Naive B cell (primary cell): ENCODE data around the gene PIGQ. TPM values are rescaled to one million over a fixed set of nuclear protein-coding genes. Genes with fewer than 3 reads are reported as not detected.

Experiments
- ATAC-seq, 2 donors: fragments of 150-1000 bp; cut with Tn5 transposase; 2 replicates each; pipeline ENCODE4 v1.10.0; 2021; ENCODE audit warnings: low read depth in 2 of 2, mild to moderate bottlenecking in 2 of 2, moderate library complexity in 2 of 2
- DNase-seq: peaks from one replicate; pipeline ENCODE4 v3.0.0; 2022
- H3K27ac Mint-ChIP-seq, 6 donors: one replicate each; pipeline ENCODE4 v1.8.0; 2020 to 2022; ENCODE audit warnings: mild to moderate bottlenecking in 6 of 6, mixed read lengths in 6 of 6, moderate library complexity in 5 of 6, inconsistent platforms in 2 of 6
- H3K27me3 Mint-ChIP-seq, 3 donors: one replicate each; pipeline ENCODE4 v1.8.0; 2021 to 2022; ENCODE audit warnings: mixed read lengths in 3 of 3, mild to moderate bottlenecking in 1 of 3
- H3K36me3 Mint-ChIP-seq, 2 donors: one replicate each; pipeline ENCODE4 v1.8.0; 2020 to 2022; ENCODE audit warnings: mixed read lengths in 2 of 2, inconsistent platforms in 1 of 2, mild to moderate bottlenecking in 1 of 2
- H3K4me1 Mint-ChIP-seq, 3 donors: one replicate each; pipeline ENCODE4 v1.8.0; 2020 to 2022; ENCODE audit warnings: mixed read lengths in 3 of 3, inconsistent platforms in 1 of 3, mild to moderate bottlenecking in 1 of 3, moderate library complexity in 1 of 3
- H3K4me3 Mint-ChIP-seq, 8 donors: one replicate each; pipeline ENCODE4 v1.8.0; 2020 to 2022; ENCODE audit warnings: mild to moderate bottlenecking in 8 of 8, mixed read lengths in 8 of 8, moderate library complexity in 8 of 8, inconsistent platforms in 2 of 8
- H3K9me3 Mint-ChIP-seq, 7 donors: one replicate each; pipeline ENCODE4 v1.8.0; 2020 to 2022; ENCODE audit warnings: mixed read lengths in 7 of 7, mild to moderate bottlenecking in 5 of 7, inconsistent platforms in 2 of 7, moderate library complexity in 1 of 7
- polyA plus RNA-seq, 6 donors: library from polyadenylated mRNA; unstranded; fragments of 300-500 nt; fragmentation: Illumina TruSeq; gene quantifications; one replicate each; pipeline ENCODE4 v1.2.3, GENCODE V29; 2021; ENCODE audit warnings: low read depth in 6 of 6

Gene PIGQ
- polyA plus RNA-seq, 6 donors from 2014 or later: 4.5 to 22.2 (median 12.7) TPM

- peak overlapping the region in 3 of 6 donors; percentile 54 to 89 (median 78) for H3K27ac Mint-ChIP-seq
- no peaks in the 10 kb centered on the region for H3K9me3 Mint-ChIP-seq
- no peaks in the 10 kb centered on the region for H3K36me3 Mint-ChIP-seq
- peak in 1 of 2 donors; percentile 2 for ATAC-seq
- peak overlapping the region; percentile 79 to 94 (median 88) for H3K4me3 Mint-ChIP-seq
- peaks cover 13 to 35% (median 24%) of the 10 kb centered on the region in 3 donors for H3K4me1 Mint-ChIP-seq
- no peaks in the 10 kb centered on the region for H3K27me3 Mint-ChIP-seq
- DNase-seq: peak; percentile 16
Measured at GRCh38 chr16:528111-529011, 41.4 kb upstream of the PIGQ start.

GRCh38 chr16:529012-529575 is 40.7 kb upstream of the PIGQ start:
- no peaks in the 10 kb centered on the region for H3K27me3 Mint-ChIP-seq
- ATAC-seq: no peak
- H3K9me3 Mint-ChIP-seq: no peaks in the 10 kb centered on the region
- no peak for DNase-seq
- H3K4me3 Mint-ChIP-seq: peak overlapping the region; percentile 79 to 94 (median 88)
- no peaks in the 10 kb centered on the region for H3K36me3 Mint-ChIP-seq
- H3K4me1 Mint-ChIP-seq: peaks cover 13 to 35% (median 24%) of the 10 kb centered on the region in 3 donors
- peak overlapping the region in 4 of 6 donors; percentile 38 to 89 (median 66) for H3K27ac Mint-ChIP-seq

GRCh38 chr16:530111-530817 is 39.5 kb upstream of the PIGQ start:
- Mint-ChIP-seq H3K27ac (no peak overlapping the region), H3K36me3 (no peaks in the 10 kb centered on the region), H3K4me3 (peak overlapping the region in 7 of 8 donors; percentile 31 to 73 (median 66)), H3K27me3 (no peaks in the 10 kb centered on the region), H3K9me3 (no peaks in the 10 kb centered on the region), H3K4me1 (peaks cover 13 to 34% (median 23%) of the 10 kb centered on the region in 3 donors)
- DNase-seq: no peak
- no peak for ATAC-seq

- no peaks in the 10 kb centered on the region for H3K36me3 Mint-ChIP-seq
- H3K27me3 Mint-ChIP-seq: no peaks in the 10 kb centered on the region
- H3K4me1 Mint-ChIP-seq: peaks cover 8 to 22% (median 13%) of the 10 kb centered on the region in 3 donors
- H3K4me3 Mint-ChIP-seq: no peak overlapping the region
- no peaks in the 10 kb centered on the region for H3K9me3 Mint-ChIP-seq
- H3K27ac Mint-ChIP-seq: peak overlapping the region in 1 of 6 donors; percentile 26
- no peak for DNase-seq
- ATAC-seq: no peak
Measured at GRCh38 chr16:531494-532125, 38.2 kb upstream of the PIGQ start.

- Mint-ChIP-seq H3K36me3 (no peaks in the 10 kb centered on the region), H3K4me3 (no peak overlapping the region), H3K27me3 (no peaks in the 10 kb centered on the region), H3K9me3 (no peaks in the 10 kb centered on the region), H3K4me1 (peaks cover 6 to 18% (median 7%) of the 10 kb centered on the region in 3 donors), H3K27ac (peak overlapping the region in 2 of 6 donors; percentile 39 to 66)
- no peak for DNase-seq
- no peak for ATAC-seq
Measured at GRCh38 chr16:533391-534123, 36.2 kb upstream of the PIGQ start.

GRCh38 chr16:534135-534534 is 35.6 kb upstream of the PIGQ start:
- ATAC-seq: no peak
- Mint-ChIP-seq H3K27ac (no peak overlapping the region), H3K36me3 (no peaks in the 10 kb centered on the region), H3K27me3 (no peaks in the 10 kb centered on the region), H3K4me1 (peaks cover under 1 to 12% (median 1%) of the 10 kb centered on the region in 3 donors), H3K4me3 (no peak overlapping the region), H3K9me3 (no peaks in the 10 kb centered on the region)
- no peak for DNase-seq

GRCh38 chr16:534856-535445 is 34.8 kb upstream of the PIGQ start:
- H3K4me3 Mint-ChIP-seq: no peak overlapping the region
- no peaks in the 10 kb centered on the region for H3K36me3 Mint-ChIP-seq
- no peaks in the 10 kb centered on the region for H3K27me3 Mint-ChIP-seq
- ATAC-seq (no peak), DNase-seq (no peak)
- H3K4me1 Mint-ChIP-seq: peaks cover 0 to 5% (median 0%) of the 10 kb centered on the region in 3 donors
- H3K9me3 Mint-ChIP-seq: no peaks in the 10 kb centered on the region
- H3K27ac Mint-ChIP-seq: no peak overlapping the region

GRCh38 chr16:535446-536405 is 34.0 kb upstream of the PIGQ start:
- Mint-ChIP-seq H3K27ac (no peak overlapping the region), H3K4me3 (no peak overlapping the region), H3K27me3 (no peaks in the 10 kb centered on the region), H3K4me1 (no peaks in the 10 kb centered on the region), H3K9me3 (no peaks in the 10 kb centered on the region), H3K36me3 (no peaks in the 10 kb centered on the region)
- ATAC-seq (no peak), DNase-seq (no peak)

GRCh38 chr16:536746-537145 is 33.0 kb upstream of the PIGQ start:
- no peak for ATAC-seq
- DNase-seq: no peak
- no peaks in the 10 kb centered on the region for H3K9me3 Mint-ChIP-seq
- H3K4me1 Mint-ChIP-seq: no peaks in the 10 kb centered on the region
- no peak overlapping the region for H3K27ac Mint-ChIP-seq
- no peaks in the 10 kb centered on the region for H3K27me3 Mint-ChIP-seq
- H3K36me3 Mint-ChIP-seq: no peaks in the 10 kb centered on the region
- H3K4me3 Mint-ChIP-seq: no peak overlapping the region

- ATAC-seq: no peak
- H3K36me3 Mint-ChIP-seq: no peaks in the 10 kb centered on the region
- no peaks in the 10 kb centered on the region for H3K27me3 Mint-ChIP-seq
- peaks cover 0 to 3% (median 0%) of the 10 kb centered on the region in 3 donors for H3K4me1 Mint-ChIP-seq
- DNase-seq: no peak
- H3K4me3 Mint-ChIP-seq: no peak overlapping the region
- H3K9me3 Mint-ChIP-seq: no peaks in the 10 kb centered on the region
- no peak overlapping the region for H3K27ac Mint-ChIP-seq
Measured at GRCh38 chr16:537415-538335, 32.1 kb upstream of the PIGQ start.
